Measurements from ENCODE around the gene ATP1B1. TPM values are rescaled to one million over a fixed set of nuclear protein-coding genes. Genes with fewer than 3 reads are reported as not detected.

The ATP1B1 gene
- total and polyA plus RNA-seq, 2 of the 8 experiments (the other 6 are each of a cell fraction or from before 2014, with no cell fraction given): 16.3 to 76.5 TPM

- TF ChIP-seq CTCF (IDR thresholded peaks at IDR 0.05; ENCODE audit: control extremely low read depth in 1 of 3, insufficient read depth in 1 of 3, low read depth in 1 of 3, low read length in 3 of 3) (no peak), CHD1 (IDR thresholded peaks at IDR 0.05; ENCODE audit: low read depth, low read length) (no peak), ZNF274 (IDR thresholded peaks at IDR 0.05; ENCODE audit: borderline replicate concordance, extremely low read depth, low read length) (no peak), POLR2AphosphoS5 (IDR thresholded peaks at IDR 0.05; ENCODE audit: low read depth, low read length) (no peak), SAP30 (IDR thresholded peaks at IDR 0.05; ENCODE audit: insufficient read depth, insufficient replicate concordance, low read length) (no peak), SP2 (IDR thresholded peaks at IDR 0.05; ENCODE audit: low read length) (no peak), POLR2A (IDR thresholded peaks at IDR 0.05; ENCODE audit: control extremely low read depth in 1 of 2, low read depth in 2 of 2, low read length in 2 of 2) (no peak), CBX8 (IDR thresholded peaks at IDR 0.05; ENCODE audit: borderline replicate concordance, low read depth, low read length) (no peak), TEAD4 (IDR thresholded peaks at IDR 0.05; ENCODE audit: low read depth, low read length) (no peak), MAX (IDR thresholded peaks at IDR 0.05) (no peak), SP1 (IDR thresholded peaks at IDR 0.05; ENCODE audit: low read depth, low read length) (no peak)
Measured at GRCh38 chr1:169111472-169111871, 5.0 kb downstream of the ATP1B1 start (continued).

All from H1 (cell line).